SK-N-SH treated with all-trans-retinoic acid at 6 μM for 48 hours (cell line): ENCODE measurements around the gene DNAAF6.

Experiments used
- ATAC-seq: fragments of 200-7000 bp; cut with Tn5 transposase; 3 replicates; pipeline ENCODE4 v1.9.1; 2020; ENCODE audit warnings: mild to moderate bottlenecking, moderate library complexity
- ARNTL ChIP-seq: fragments of 450-650 bp; formaldehyde crosslinking; IDR thresholded peaks from 2 replicates; pipeline ENCODE4 v1.5.0; 2020; ENCODE audit warnings: low read depth, mild to moderate bottlenecking, moderate library complexity, borderline replicate concordance
- BACH2 ChIP-seq: fragments of 250-450 bp; sonication (Bioruptor Pico); IDR thresholded peaks from 2 replicates; pipeline ENCODE4 v1.9.0; 2021; ENCODE audit warnings: mild to moderate bottlenecking, borderline replicate concordance
- CREB5 ChIP-seq: fragments of 250-450 bp; sonication (Bioruptor Pico); IDR thresholded peaks from 2 replicates; pipeline ENCODE4 v1.5.1; 2020; ENCODE audit warnings: low read depth, mild to moderate bottlenecking, moderate library complexity
- CSDC2 ChIP-seq: fragments of 250-450 bp; sonication (Bioruptor Pico); IDR thresholded peaks from 2 replicates; pipeline ENCODE4 v1.5.0; 2020; ENCODE audit warnings: mild to moderate bottlenecking, moderate library complexity
- CSRNP3 ChIP-seq: fragments of 250-450 bp; sonication (Bioruptor Pico); IDR thresholded peaks from 2 replicates; pipeline ENCODE4 v1.5.1; 2021; ENCODE audit warnings: mild to moderate bottlenecking, moderate library complexity
- ESRRG ChIP-seq: fragments of 250-450 bp; sonication (Bioruptor Pico); IDR thresholded peaks from 2 replicates; pipeline ENCODE4 v1.6.1; 2021; ENCODE audit warnings: mild to moderate bottlenecking
- GLIS3 ChIP-seq: fragments of 250-450 bp; sonication (Bioruptor Pico); IDR thresholded peaks from 2 replicates; pipeline ENCODE4 v1.5.0; 2020; ENCODE audit warnings: mild to moderate bottlenecking, moderate library complexity
- ISL1 ChIP-seq: fragments of 250-450 bp; sonication (Bioruptor Pico); IDR thresholded peaks from 2 replicates; pipeline ENCODE4 v2.1.2; 2022; ENCODE audit warnings: mild to moderate bottlenecking, moderate library complexity
- OSR1 ChIP-seq: fragments of 250-450 bp; sonication (Bioruptor Pico); IDR thresholded peaks from 2 replicates; pipeline ENCODE4 v1.8.0; 2022; ENCODE audit warnings: moderate library complexity, mild to moderate bottlenecking, inconsistent platforms
- PATZ1 ChIP-seq: fragments of 250-450 bp; sonication (Bioruptor Pico); IDR thresholded peaks from 2 replicates; pipeline ENCODE4 v1.8.0; 2020; ENCODE audit warnings: mild to moderate bottlenecking, moderate library complexity, borderline replicate concordance
- POU6F1 ChIP-seq: fragments of 250-450 bp; sonication (Bioruptor Pico); IDR thresholded peaks from 2 replicates; pipeline ENCODE4 v1.8.0; 2021; ENCODE audit warnings: low read depth, mild to moderate bottlenecking, moderate library complexity, borderline replicate concordance
- PPARA ChIP-seq: fragments of 250-450 bp; sonication (Bioruptor Pico); IDR thresholded peaks from 2 replicates; pipeline ENCODE4 v1.5.0; 2020; ENCODE audit warnings: mild to moderate bottlenecking, borderline replicate concordance
- SNAI2 ChIP-seq: fragments of 250-450 bp; sonication (Bioruptor Pico); IDR thresholded peaks from 2 replicates; pipeline ENCODE4 v1.5.0; 2020; ENCODE audit warnings: mild to moderate bottlenecking, moderate library complexity
- TCF4 ChIP-seq: fragments of 250-450 bp; sonication (Bioruptor Pico); IDR thresholded peaks from 2 replicates; pipeline ENCODE4 v1.8.0; 2021; ENCODE audit warnings: mild to moderate bottlenecking, moderate library complexity, borderline replicate concordance
- TOX ChIP-seq: fragments of 250-450 bp; sonication (Bioruptor Pico); IDR thresholded peaks from 2 replicates; pipeline ENCODE4 v1.8.0; 2021; ENCODE audit warnings: mild to moderate bottlenecking, moderate library complexity, borderline replicate concordance
- TSHZ2 ChIP-seq: fragments of 250-450 bp; sonication (Bioruptor Pico); IDR thresholded peaks from 2 replicates; pipeline ENCODE4 v1.5.0; 2020; ENCODE audit warnings: mild to moderate bottlenecking, moderate library complexity
- ZC3H10 ChIP-seq: fragments of 250-450 bp; sonication (Bioruptor Pico); IDR thresholded peaks from 2 replicates; pipeline ENCODE4 v1.5.1; 2021; ENCODE audit warnings: mild to moderate bottlenecking, moderate library complexity
- ZFP3 ChIP-seq: fragments of 250-450 bp; sonication (Bioruptor Pico); IDR thresholded peaks from 2 replicates; pipeline ENCODE4 v1.5.0; 2020; ENCODE audit warnings: mild to moderate bottlenecking, moderate library complexity
- ZFP30 ChIP-seq: fragments of 450-650 bp; formaldehyde crosslinking; IDR thresholded peaks from 2 replicates; pipeline ENCODE4 v1.5.0; 2022; ENCODE audit warnings: mild to moderate bottlenecking, moderate library complexity
- ZNF565 ChIP-seq: fragments of 450-650 bp; formaldehyde crosslinking; conservative IDR thresholded peaks from 2 replicates; pipeline ENCODE4 v1.5.0; 2020; ENCODE audit warnings: low read depth, mild to moderate bottlenecking, moderate library complexity
- ZNF70 ChIP-seq: fragments of 450-650 bp; formaldehyde crosslinking; IDR thresholded peaks from 2 replicates; pipeline ENCODE4 v1.5.0; 2020; ENCODE audit warnings: mild to moderate bottlenecking, moderate library complexity
- ZNF8 ChIP-seq: fragments of 450-650 bp; formaldehyde crosslinking; IDR thresholded peaks from 2 replicates; pipeline ENCODE4 v1.5.0; 2020; ENCODE audit warnings: mild to moderate bottlenecking, moderate library complexity

Gene DNAAF6

GRCh38 chrX:107273795-107274194, 67.4 kb downstream of the DNAAF6 start:
- no peak for TF ChIP-seq ZFP3
- TF ChIP-seq PATZ1 (CRISPR knock-in tag), result no peak
- no peak for TF ChIP-seq CSRNP3
- no peak for TF ChIP-seq CREB5 (CRISPR knock-in tag)
- no peak for TF ChIP-seq ARNTL (CRISPR knock-in tag)
- no peak for TF ChIP-seq BACH2 (CRISPR knock-in tag)
- TF ChIP-seq ZNF70, result no peak
- no peak for TF ChIP-seq CSDC2
- no peak for TF ChIP-seq POU6F1 (CRISPR knock-in tag)
- TF ChIP-seq OSR1 (CRISPR knock-in tag), result no peak
- no peak for TF ChIP-seq ZNF565 (CRISPR knock-in tag)
- TF ChIP-seq TCF4 (CRISPR knock-in tag), result no peak
- TF ChIP-seq TOX, result no peak
- TF ChIP-seq ISL1 (CRISPR knock-in tag), result no peak

GRCh38 chrX:107288676-107289075, 82.3 kb downstream of the DNAAF6 start:
- ATAC-seq, result no peak
- no peak for TF ChIP-seq PPARA
- no peak for TF ChIP-seq PATZ1 (CRISPR knock-in tag)
- TF ChIP-seq CSDC2, result no peak
- no peak for TF ChIP-seq GLIS3 (CRISPR knock-in tag)
- no peak for TF ChIP-seq ARNTL (CRISPR knock-in tag)
- TF ChIP-seq ESRRG (CRISPR knock-in tag), result no peak
- TF ChIP-seq TOX, result no peak
- no peak for TF ChIP-seq ISL1 (CRISPR knock-in tag)
- no peak for TF ChIP-seq ZFP30
- TF ChIP-seq CSRNP3, result no peak
- no peak for TF ChIP-seq ZNF8 (CRISPR knock-in tag)
- no peak for TF ChIP-seq TSHZ2 (CRISPR knock-in tag)
- no peak for TF ChIP-seq ZFP3
- TF ChIP-seq OSR1 (CRISPR knock-in tag), result no peak
- no peak for TF ChIP-seq SNAI2
- no peak for TF ChIP-seq ZNF70
- TF ChIP-seq ZC3H10 (CRISPR knock-in tag), result no peak
- TF ChIP-seq TCF4 (CRISPR knock-in tag), result no peak

More at GRCh38 chrX:107273795-107274194, 67.4 kb downstream of the DNAAF6 start:
- ATAC-seq, result no peak
